HepG2 (cell line): ENCODE measurements around the gene PDCD2L. TPM values are rescaled to one million over a fixed set of nuclear protein-coding genes. Genes with fewer than 3 reads are reported as not detected.

Experiments
- ATF3 ChIP-seq: sonication (generic); formaldehyde crosslinking; IDR thresholded peaks from 2 replicates; pipeline ENCODE4 v1.4.0; 2020; ENCODE audit warnings: missing genetic modification reagents
- GATAD2A ChIP-seq: IDR thresholded peaks from 2 replicates; pipeline ENCODE4 v1.6.1; 2016
- ISX ChIP-seq: sonication (generic); formaldehyde crosslinking; conservative IDR thresholded peaks from 2 replicates; pipeline ENCODE4 v1.5.0; 2020; ENCODE audit warnings: missing genetic modification reagents
- KMT2A ChIP-seq: sonication (generic); formaldehyde crosslinking; IDR thresholded peaks from 2 replicates; pipeline ENCODE4 v1.4.0; 2020; ENCODE audit warnings: missing genetic modification reagents
- NFE2L1 ChIP-seq: sonication (generic); formaldehyde crosslinking; IDR thresholded peaks from 2 replicates; pipeline ENCODE4 v1.4.0; 2020; ENCODE audit warnings: missing genetic modification reagents, mild to moderate bottlenecking, borderline replicate concordance
- NONO ChIP-seq, 2 experiments: fragments of 450-650 bp in 1 of 2; sonication (generic) in 1 of 2; formaldehyde crosslinking in 1 of 2; IDR thresholded peaks in 1 of 2; conservative IDR thresholded peaks in 1 of 2; 2 replicates each; pipeline versions ENCODE4 v1.6.1 to v1.8.0; 2017 to 2022; ENCODE audit warnings: mild to moderate bottlenecking in 1 of 2, missing genetic modification reagents in 1 of 2, moderate library complexity in 1 of 2
- RNF2 ChIP-seq: fragments of 450-650 bp; conservative IDR thresholded peaks from 2 replicates; pipeline ENCODE4 v1.6.1; 2016; ENCODE audit warnings: low read depth
- SCMH1 ChIP-seq: sonication (generic); formaldehyde crosslinking; IDR thresholded peaks from 2 replicates; pipeline ENCODE4 v1.9.0; 2021; ENCODE audit warnings: missing genetic modification reagents, mild to moderate bottlenecking, borderline replicate concordance
- SKI ChIP-seq: fragments of 450-650 bp; IDR thresholded peaks from one replicate; pipeline ENCODE4 v1.6.1; 2018; ENCODE audit warnings: mild to moderate bottlenecking; ENCODE audit not compliant: partially characterized antibody
- SMC3 ChIP-seq: IDR thresholded peaks from 2 replicates; pipeline ENCODE4 v1.6.1; 2011; ENCODE audit warnings: low read length, improper control_type of control experiment
- ZBTB37 ChIP-seq: sonication (generic); formaldehyde crosslinking; IDR thresholded peaks from 2 replicates; pipeline ENCODE4 v1.4.0; 2020; ENCODE audit warnings: mild to moderate bottlenecking, missing genetic modification reagents
- ZNF12 ChIP-seq: sonication (generic); formaldehyde crosslinking; IDR thresholded peaks from 2 replicates; pipeline ENCODE4 v1.5.0; 2020; ENCODE audit warnings: missing genetic modification reagents
- ZNF276 ChIP-seq: sonication (generic); formaldehyde crosslinking; IDR thresholded peaks from 2 replicates; pipeline ENCODE4 v1.4.0; 2020; ENCODE audit warnings: mild to moderate bottlenecking, low read depth, missing genetic modification reagents
- ZNF431 ChIP-seq: sonication (generic); formaldehyde crosslinking; IDR thresholded peaks from 2 replicates; pipeline ENCODE4 v1.9.0; 2022; ENCODE audit warnings: missing genetic modification reagents, low read depth, mild to moderate bottlenecking, borderline replicate concordance
- ZNF432 ChIP-seq: sonication (generic); formaldehyde crosslinking; IDR thresholded peaks from 2 replicates; pipeline ENCODE4 v1.5.0; 2020; ENCODE audit warnings: missing genetic modification reagents, mild to moderate bottlenecking, borderline replicate concordance
- ZNF589 ChIP-seq: sonication (generic); formaldehyde crosslinking; conservative IDR thresholded peaks from 2 replicates; pipeline ENCODE4 v1.8.0; 2022; ENCODE audit warnings: mild to moderate bottlenecking, moderate library complexity, missing genetic modification reagents
- ZNF773 ChIP-seq: sonication (generic); formaldehyde crosslinking; IDR thresholded peaks from 2 replicates; pipeline ENCODE4 v1.4.0; 2020; ENCODE audit warnings: missing genetic modification reagents, borderline replicate concordance
- ZSCAN31 ChIP-seq: sonication (generic); formaldehyde crosslinking; IDR thresholded peaks from 2 replicates; pipeline ENCODE4 v1.5.0; 2020; ENCODE audit warnings: low read depth, mild to moderate bottlenecking, missing genetic modification reagents
- ZUFSP ChIP-seq: sonication (generic); formaldehyde crosslinking; IDR thresholded peaks from 2 replicates; pipeline ENCODE4 v1.9.0; 2021; ENCODE audit warnings: missing genetic modification reagents, mild to moderate bottlenecking, borderline replicate concordance
- polyA plus RNA-seq, 8 experiments: library from polyadenylated mRNA; depleted of rRNA in 3 of 8; stranded (reverse) in 7 of 8; unstranded in 1 of 8; fragments of >200 nt; fragmentation: Illumina TruSeq in 4 of 8; extraction: Trizol in 4 of 8; gene quantifications; 2 replicates each; pipeline versions ENCODE4 v1.2.1 to v1.2.3, GENCODE V29; 2011 to 2016; ENCODE audit warnings: low read depth in 4 of 8, missing spikeins in 1 of 8, mixed read lengths in 1 of 8; ENCODE audit not compliant: insufficient read depth in 1 of 8
- total RNA-seq, 5 experiments: library from RNA; depleted of rRNA; stranded (reverse); fragments of >200 nt; fragmentation: Illumina TruSeq; extraction: Trizol; gene quantifications; 2 replicates each; pipeline ENCODE4 v1.2.3, GENCODE V29; 2016; ENCODE audit warnings: low read depth in 1 of 5
- TF ChIP-seq, protein P1 (sequence below): sonication (generic); formaldehyde crosslinking; IDR thresholded peaks from 2 replicates; pipeline ENCODE4 v1.8.1; 2023; ENCODE audit warnings: missing genetic modification reagents, inconsistent platforms, borderline replicate concordance

The PDCD2L gene
- total and polyA plus RNA-seq, 2 of the 13 experiments (the other 11 are each of a cell fraction or from before 2014, with no cell fraction given): 29.3 to 35.2 TPM

GRCh38 chr19:34404109-34404909 lies at the start of gene PDCD2L (continued):
- no peak; the same call in 1 of the 2 replicates for TF ChIP-seq GATAD2A (CRISPR knock-in tag)
- peak; percentile 86 for TF ChIP-seq RNF2
- no peak for TF ChIP-seq ZNF432 (CRISPR knock-in tag)
- TF ChIP-seq ISX (CRISPR knock-in tag): peak; percentile 95
- no peak; the same call in 1 of the 2 replicates for TF ChIP-seq ZNF431
- TF ChIP-seq NONO (IDR thresholded peaks at IDR 0.05): no peak
- TF ChIP-seq NONO (CRISPR knock-in tag; conservative IDR thresholded peaks at IDR 0.05): peak; percentile 86
- TF ChIP-seq SKI: no peak
- peak; percentile 26; the same call in 1 of the 2 replicates for TF ChIP-seq NFE2L1
- TF ChIP-seq, protein P1, sequence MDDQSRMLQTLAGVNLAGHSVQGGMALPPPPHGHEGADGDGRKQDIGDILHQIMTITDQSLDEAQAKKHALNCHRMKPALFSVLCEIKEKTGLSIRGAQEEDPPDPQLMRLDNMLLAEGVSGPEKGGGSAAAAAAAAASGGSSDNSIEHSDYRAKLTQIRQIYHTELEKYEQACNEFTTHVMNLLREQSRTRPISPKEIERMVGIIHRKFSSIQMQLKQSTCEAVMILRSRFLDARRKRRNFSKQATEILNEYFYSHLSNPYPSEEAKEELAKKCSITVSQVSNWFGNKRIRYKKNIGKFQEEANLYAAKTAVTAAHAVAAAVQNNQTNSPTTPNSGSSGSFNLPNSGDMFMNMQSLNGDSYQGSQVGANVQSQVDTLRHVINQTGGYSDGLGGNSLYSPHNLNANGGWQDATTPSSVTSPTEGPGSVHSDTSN: peak; percentile 87
- TF ChIP-seq SCMH1: no peak
- TF ChIP-seq ZBTB37 (CRISPR knock-in tag): 0 out of 2 replicates have a peak, but pooled peaks have one; percentile 36
- TF ChIP-seq ATF3 (CRISPR knock-in tag): 0 out of 2 replicates have a peak, but pooled peaks have one; percentile 35
- TF ChIP-seq ZNF773 (CRISPR knock-in tag): peak; percentile 64; the same call in 1 of the 2 replicates
- TF ChIP-seq ZUFSP: no peak
- 0 out of 2 replicates have a peak, but pooled peaks have one; percentile 49 for TF ChIP-seq ZNF276 (CRISPR knock-in tag)
- TF ChIP-seq ZSCAN31 (CRISPR knock-in tag): peak; percentile 35; the same call in 1 of the 2 replicates
- peak; percentile 87 for TF ChIP-seq KMT2A (CRISPR knock-in tag)
- TF ChIP-seq ZNF12 (CRISPR knock-in tag): no peak; the same call in 1 of the 2 replicates
- TF ChIP-seq ZNF589 (CRISPR knock-in tag): peak; percentile 87
- no peak for TF ChIP-seq SMC3
